GM21360 (cell line): ENCODE results near the gene RIPPLY2.

Experiments used
- ATAC-seq: cut with Tn5 transposase; IDR thresholded peaks from one replicate; pipeline ENCODE4 v1.9.1; 2021; ENCODE audit warnings: mild to moderate bottlenecking, moderate library complexity; ENCODE audit not compliant: unreplicated experiment

RIPPLY2 gene

DNA sequence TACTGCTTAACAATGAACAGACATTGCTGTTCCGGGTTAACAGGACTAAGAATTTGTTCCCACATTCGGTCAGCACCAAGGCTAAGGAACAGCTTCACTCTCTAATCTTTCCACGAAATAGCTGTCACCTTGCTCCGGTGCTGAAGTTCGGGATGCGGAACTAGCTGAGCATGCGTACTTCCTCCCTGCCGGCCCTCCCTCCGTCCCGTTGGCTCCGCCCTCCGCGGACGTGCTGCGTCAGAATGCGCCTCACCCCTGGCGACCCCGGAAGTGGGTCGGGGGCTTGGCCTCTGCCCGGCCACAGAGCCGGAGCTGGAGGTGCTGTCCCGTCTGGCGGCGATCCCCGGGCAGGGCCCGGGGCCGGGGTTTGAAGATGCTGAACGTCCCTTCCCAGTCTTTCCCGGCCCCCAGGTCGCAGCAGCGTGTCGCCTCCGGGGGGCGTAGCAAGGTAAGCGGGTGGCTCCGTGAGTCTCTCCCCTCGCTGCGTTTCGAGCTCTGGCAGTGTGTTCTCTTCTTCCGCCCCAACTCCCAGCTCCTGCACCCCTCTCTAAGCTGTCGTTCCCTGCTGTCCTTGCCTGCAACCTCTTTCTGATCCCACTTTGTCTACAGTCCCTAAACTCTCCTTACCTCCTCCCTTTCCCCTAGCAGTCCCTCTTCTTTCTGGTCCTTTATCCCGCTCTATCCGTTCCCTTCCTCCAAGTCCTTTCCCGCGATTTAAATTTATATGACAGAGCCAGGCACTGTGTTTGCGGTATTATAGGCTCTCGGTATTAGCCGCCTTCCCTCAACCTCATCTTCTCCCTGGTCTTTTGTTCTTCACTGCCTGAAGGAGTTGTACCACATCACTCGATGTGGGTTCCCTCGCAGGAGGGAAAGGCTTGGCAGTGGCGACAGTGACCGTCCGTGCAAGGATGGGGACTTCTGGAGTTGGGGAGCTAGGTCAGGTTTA lies 6.5 kb downstream of the RIPPLY2 start, which contains the start of gene CYB5R4:
Gene CYB5R4, plus strand, starts transcription at position 280 of the 949 bp plus-strand sequence. Its CDS starts 94 bp downstream, at position 374.
- ATAC-seq, result peak; percentile 99

DNA sequence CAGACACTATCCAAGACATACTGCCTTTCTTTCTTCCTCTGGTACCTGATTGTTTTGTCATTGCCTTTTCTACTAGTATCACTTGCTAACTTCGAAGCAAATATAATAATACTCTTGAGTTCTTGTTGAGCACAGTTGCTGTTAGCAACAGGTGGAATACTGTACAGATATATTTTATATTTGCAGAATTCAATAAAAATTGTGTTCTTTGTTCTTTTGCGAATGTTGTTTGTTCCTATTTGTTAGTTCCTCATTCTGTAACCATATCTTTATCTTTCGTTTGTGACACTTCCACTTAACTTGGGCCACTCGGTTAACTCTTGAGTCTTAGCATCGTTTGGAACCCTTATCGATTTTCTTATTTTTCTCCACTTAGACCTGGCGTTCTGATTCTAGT lies 7.2 kb downstream of the RIPPLY2 start:
- ATAC-seq, result no peak

DNA sequence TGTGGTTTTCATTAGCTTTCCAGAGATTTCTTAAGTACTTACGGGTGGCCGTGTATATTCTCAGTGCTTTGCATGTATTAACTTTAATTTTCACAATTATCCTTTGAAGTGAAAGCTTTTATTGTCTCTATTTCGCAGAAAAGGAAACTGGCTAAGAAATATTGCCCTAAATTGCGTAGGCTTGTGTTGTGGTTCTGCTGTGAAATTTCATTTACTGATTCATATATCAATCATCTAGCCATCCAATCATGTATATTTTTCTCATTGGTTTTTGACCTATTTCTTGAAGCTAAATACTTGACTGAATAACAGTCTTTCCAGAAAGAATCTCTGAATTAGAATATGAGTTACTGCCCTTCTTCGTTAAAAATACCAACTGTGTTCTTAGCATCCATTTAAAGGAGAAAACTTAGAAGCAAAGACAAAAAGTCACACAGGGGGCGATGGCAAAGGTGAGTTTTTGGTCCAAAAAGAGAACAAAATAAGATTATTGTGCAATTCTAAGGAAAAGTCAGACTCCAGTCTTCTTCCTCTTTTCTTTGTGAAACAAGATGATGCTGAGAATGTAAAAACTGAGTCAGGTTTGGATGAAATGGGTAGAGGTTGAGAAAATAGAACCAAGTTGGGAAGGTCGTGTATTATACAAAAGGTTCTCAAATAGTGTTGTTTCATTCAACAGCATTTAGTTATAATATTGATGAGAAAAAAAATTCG lies 7.8 kb downstream of the RIPPLY2 start:
- no peak for ATAC-seq

DNA sequence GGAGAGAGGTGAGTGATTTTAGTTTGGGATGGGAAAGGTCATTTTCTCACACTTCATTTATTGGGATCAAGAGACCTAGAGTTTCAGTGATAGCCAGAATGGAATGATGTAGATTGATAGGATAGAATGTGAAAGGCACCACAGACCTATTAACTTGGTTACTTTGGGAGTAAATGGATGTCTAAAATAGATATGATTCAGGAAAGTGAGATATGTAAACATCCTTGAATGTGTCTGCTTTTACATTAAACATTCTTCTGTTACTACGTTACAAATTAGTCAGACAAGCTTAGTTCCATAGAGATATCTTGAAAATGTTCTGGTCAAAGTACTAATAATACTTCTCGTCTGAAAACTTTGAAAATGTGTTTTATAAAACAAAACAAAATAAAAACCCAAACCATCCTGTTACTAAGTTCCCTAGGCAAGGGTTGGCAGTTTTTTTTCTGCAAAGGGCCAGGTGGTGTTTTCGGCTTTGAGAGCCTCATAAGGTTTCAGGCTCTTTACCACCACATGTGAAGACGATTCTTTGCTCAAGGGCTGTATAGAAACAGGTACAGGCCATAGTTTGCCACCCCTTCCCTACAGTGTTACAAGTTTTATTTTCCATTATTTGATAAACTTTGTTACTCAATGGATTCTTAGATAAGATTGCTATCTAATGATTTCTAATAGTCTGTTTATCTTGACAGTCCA lies 9.8 kb downstream of the RIPPLY2 start:
- no peak for ATAC-seq

DNA sequence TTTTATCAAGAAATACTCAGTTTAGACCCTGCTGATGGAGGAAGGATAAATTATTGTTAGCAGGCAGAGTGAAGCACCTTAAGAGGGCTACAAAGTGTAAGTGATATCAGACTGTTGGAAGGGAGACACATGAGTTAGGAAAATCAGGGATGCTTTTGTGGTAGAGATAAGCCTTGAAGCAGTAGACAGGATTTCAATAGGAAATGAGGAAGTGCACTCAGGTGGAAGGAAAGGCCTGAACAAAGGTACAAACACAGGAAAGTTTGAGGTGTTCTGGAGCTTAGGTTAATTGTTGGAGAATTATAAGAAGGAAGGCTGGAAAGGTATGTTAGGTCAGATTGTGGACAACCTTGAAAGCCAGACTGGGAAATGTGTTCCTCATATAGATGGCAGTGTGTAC lies 13.9 kb downstream of the RIPPLY2 start:
- ATAC-seq, result no peak

DNA sequence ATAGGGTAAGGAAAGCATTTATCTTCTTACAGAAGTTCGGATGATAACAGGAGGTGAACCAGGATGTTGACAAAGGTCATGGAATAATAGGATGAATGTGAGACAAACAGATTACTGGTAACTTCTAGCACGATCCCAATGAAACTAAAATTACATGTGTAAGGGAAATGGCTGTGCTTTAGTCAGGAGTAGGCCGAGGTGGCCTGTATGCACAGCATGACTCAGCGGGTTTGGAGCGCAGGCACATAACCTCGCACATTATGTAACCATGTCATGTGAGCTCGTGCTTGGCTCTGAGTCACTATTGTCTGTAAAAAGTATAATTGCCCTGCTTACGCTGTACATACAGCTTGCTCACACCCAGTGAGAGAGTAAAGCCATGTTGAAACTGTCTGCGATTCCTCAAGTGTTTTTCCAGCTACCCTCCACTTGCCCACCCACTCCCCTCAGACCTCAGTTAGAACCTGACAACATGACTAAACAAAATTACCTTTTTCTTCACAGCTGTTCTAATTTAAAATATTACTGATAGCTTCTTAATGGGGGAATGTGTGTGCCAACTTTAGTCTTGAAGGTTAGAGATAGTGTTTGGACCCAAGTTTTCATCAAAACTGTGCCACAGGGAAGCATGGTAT lies 14.5 kb downstream of the RIPPLY2 start:
- no peak for ATAC-seq

DNA sequence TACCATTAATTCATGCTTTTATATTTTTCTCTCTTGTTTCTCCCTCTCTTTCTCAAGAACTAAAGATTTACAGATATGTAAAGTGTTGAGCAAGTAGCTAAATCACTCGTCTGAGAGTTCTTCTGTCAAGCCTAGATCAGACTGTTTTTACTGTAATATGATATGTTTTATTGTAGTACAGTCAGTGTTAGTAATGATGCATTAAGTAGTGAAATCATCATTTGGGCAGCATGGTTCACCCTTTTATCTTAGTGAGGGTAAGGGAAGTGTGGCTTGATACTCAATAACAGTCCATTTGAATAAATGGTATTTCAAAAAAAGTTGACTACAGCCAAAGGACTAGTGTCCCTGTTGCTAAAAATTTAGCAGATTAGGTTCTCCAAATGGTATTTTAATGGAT lies 15.5 kb downstream of the RIPPLY2 start:
- ATAC-seq, result no peak

DNA sequence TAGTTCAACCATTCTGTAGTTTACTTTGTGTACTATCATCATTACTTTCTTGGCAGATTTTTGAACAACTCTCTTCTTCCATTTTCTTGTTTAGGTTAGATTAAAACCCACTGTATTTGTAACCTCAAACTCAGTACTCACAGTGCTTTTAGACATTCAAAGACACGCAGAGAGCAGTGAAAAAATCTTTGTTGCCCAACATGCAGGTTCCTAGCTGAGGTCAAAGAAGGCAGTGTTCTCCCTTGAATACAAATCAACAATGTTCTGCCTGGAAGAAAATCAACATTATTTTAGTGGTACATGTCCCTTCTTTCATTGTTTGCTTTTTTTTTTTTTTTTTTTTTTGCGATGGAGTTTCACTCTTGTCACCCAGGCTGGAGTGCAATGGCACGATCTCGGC lies 17.5 kb downstream of the RIPPLY2 start:
- no peak for ATAC-seq

DNA sequence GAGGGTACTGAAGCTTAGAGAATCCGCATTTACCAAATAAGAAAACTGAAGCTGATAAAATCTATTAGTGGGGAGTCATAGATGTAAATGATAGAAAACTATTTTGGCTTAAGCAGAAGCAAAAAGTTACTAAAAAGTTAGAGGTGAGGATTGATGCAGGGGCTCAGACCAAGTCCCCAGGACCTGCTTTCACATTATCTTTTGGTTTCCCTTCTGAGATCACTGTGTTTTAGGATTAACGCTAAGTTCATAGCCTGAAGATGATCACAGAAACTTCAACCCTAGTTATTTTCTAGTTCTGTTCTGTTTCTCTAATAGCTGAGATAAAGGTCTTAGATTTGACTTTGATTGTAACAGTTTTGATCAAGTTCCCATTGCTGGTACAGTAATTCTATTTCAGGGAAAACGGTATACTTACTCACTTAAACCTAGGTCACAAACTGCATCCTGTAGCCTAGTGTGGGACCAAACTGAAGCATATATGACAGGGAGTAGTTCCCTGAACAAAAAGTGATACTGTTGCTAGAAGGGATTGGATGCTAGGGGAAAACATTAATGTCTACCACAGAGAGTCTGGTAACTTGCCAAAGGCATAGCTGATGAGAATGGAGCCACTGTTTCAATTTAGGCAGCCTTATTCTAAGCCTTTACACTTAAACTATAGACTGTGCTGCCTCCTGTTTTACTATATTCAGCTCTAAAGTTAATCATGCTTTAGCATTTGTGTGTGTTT lies 19.4 kb downstream of the RIPPLY2 start:
- ATAC-seq, result no peak

DNA sequence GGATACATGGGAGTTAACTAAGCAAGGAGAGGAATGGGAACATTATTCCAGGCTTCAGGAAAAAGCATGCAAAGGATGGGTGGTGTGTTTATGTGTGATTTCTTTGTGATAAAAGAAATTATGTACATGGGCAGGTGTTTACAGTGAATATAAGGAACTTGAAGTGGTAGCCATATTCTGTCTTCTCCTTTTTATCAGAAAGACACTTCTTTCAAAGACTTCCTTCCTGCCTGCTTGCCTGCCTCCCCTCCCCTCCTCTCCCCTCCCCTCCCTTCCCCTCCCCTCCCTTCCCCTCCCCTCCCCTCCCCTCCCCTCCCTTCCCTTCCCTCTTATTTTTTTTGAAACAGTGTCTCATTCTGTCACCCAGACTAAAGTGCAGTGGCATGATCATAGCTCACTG lies 20.7 kb downstream of the RIPPLY2 start:
- ATAC-seq, result no peak

DNA sequence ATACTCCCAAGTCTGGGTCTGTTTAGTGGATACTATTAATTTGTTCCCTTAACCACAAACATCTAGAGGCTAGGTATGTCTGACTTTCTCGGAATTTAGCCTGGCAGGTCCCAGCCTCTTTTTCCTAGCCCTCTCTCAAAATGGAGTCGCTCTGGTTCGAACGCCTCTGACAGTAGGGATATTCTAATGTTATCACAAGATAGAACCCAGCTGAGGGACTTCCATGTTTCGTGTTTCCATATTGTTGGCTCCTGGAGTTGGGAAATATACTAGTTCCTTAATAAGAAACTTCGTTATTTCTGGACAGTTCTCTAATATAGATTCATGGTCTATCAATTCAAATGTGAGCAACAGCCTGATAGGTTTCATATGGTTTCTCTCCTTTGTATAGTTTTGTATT lies 22.7 kb downstream of the RIPPLY2 start:
- ATAC-seq, result no peak

DNA sequence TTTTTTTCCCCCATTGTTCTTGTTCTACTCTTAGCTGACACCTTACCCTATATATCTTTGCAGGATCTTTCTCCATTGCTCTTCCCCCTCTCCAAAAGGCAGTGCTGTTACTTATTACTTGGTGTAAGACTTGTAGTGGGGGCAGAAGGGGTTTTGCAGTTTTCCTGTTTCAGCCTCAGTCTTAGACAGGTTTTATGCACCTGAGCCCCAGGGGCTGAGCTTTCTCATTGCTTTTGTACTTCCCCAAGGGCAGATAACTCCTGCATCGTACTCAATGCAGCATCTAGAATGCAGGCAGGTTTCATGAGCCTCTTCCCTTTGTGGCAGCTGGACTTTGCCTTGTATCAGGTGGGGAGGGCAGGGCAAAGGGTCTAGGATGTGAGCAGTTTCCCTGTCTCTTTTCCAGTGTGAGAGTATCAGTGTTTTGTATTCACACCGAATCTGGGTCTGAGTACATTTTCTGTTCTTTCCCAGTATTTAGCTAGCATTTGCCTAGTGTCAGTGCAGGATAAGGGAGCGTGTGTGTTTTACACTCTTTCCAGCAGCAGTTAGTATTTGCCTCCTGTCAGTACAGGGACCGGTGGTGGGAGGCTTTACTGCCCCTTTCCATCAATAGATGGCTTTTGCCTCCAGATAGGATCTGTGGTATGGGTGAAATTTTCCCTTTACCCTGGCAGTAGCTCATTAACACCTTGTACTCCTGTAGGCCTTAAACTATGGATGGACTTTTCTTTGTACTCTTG lies 25.9 kb downstream of the RIPPLY2 start:
- ATAC-seq, result no peak

DNA sequence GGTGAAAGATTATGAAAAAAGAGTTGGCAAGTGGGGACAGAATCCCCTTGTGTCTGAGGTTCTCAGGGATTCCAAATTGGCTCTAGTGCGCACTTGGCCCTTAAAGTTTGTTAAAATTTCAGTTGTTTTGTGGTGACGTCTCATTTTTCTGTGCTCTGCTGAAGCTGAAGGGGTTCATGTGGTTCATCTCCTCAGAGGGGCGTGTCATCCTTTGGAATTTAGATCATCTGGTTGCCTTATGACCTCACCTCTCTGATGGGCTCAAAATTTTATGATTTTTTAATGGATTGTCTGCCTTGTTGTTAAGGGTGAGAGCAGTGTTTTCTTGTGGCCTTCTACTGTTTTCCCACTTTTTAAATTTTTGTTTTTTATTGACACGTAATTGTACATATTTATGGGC lies 26.6 kb downstream of the RIPPLY2 start:
- no peak for ATAC-seq

DNA sequence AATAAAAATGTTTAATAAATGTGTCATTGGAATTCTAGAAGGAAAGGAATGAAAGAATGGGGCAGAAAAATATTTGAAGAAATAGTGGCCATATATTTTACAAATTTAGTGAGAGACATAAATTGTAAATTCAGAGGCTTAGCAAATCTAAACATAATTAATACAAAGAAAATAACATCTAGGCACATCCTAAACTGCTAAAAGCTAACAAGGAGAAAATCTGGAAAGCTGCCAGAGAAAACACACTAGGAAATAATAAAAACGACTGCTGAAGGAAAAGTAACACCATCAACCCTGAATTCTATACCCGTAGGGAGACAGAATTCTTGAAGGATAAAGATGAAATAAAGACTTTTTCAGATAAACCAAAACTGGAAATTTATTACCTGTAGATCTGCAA lies 30.1 kb downstream of the RIPPLY2 start:
- no peak for ATAC-seq

DNA sequence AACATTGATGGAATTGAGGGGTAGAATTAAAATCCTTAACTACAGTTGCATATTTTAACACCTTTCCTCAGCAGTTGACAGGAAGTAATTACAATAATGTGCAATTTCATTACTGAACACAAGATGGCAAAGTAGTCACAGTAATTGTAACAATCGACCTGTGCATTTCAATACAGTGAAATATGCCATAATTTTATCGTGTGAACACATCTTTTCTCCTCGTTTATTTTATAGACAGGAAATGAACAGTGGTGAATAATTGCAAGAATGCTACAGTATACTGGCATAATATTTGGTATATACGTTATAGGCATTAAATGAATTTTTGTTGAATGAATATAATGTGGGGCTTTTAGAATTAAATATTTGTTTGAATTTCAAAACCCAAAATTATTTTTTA lies 31.4 kb downstream of the RIPPLY2 start:
- peak; percentile 95 for ATAC-seq

DNA sequence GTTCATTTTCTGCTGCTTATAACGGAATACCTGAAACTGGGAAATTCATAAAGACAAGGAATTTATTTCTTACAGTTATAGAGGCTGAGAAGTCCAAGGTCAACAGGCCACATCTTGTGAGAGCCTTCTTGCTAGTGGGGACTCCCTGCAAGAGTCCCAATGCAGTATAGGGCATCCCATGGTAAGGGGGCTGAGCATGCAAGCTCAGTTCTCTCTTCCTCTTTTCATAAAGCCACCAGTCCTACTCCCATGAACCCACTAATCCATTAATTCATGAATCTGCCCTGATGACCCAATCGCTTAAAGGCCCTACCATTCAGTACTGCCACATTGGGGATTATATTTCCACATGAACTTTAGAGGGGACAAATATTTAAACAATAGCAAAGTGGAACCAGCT lies 32.8 kb downstream of the RIPPLY2 start:
- no peak for ATAC-seq

DNA sequence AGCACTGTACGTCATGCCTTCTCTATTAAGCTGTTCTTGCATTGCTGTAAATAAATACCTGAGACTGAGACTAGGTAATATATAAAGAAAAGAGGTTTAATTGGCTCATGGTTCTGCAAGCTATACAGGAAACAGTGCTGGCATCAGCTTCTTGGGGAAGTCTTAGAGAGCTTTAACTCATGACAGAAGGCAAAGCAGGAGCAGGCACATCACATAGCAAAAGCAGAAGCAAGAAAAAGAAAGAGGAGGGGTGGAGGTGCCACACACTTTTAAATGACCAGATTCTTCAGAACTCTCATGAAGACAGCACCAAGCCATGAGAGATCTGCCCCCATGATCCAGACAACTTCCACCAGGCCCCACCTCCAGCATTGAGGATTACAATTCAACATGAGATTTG lies 36.5 kb downstream of the RIPPLY2 start:
- no peak for ATAC-seq

DNA sequence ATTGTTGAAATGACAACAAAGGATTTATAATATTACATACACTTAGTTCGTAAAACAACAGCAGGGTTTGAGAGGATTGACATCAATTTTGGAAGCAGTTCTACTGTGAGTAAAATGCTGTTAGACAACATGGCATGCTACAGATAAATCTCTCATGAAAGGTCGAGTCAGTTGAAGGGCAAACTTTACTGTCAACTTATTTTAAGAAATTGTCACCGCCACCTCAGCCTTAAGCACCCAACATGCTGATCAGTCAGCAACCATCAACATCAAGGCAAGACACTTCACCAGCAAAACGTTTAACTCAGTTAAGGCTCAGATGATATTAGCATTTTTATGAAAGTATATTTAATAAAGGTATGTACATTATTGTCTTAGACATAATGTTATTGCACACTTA lies 37.4 kb downstream of the RIPPLY2 start:
- ATAC-seq, result no peak

DNA sequence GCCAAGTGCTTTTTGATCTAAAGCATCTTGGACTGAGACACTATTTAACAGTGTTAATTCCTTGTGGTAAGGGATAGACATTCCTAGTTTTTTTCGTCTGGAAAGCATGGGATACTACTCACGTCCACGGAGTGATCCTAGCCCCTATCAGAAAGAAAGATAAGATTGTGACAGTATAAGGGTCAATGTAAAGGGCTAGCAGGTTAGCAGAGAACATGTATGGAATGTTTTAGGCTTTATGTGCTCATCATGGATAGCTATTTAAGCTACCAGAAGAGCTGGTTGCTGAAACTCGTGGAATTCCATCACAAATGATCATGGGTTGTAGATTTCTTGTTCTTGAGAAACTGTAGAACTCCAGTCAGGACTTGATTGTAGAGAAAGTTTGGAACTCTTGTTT lies 38.4 kb downstream of the RIPPLY2 start:
- no peak for ATAC-seq

DNA sequence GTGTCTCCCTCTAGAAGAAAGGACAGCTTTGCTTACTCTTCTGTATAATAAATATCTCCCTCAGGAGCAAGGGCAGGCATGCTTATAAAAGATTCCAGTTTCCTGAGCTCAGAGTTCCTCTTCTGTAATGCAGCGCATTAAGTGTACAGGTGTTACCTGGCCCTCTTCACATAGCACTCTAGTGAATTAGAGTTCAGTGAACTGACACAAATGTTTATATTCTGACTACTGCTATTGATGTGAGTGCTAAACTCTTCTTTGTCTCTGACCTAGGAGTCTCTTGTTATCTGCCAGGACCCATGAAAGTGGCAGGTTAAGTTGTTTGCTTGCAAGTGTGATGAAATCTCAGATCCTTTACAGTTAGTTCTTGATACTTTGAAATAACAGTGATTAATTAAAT lies 39.9 kb downstream of the RIPPLY2 start:
- no peak for ATAC-seq
